AG20443 (cell line): Measurements from ENCODE around the gene PRKCE.
"Not testable (repeated sequence)": the region's sequence is repeated elsewhere in the genome, so short reads cannot be mapped to it uniquely, and the experiment has no call there.

ENCODE experiments used
- DNase-seq: peaks from one replicate; pipeline ENCODE4 v3.0.0; 2012; ENCODE audit warnings: low spot score, mixed read lengths

PRKCE gene

DNA sequence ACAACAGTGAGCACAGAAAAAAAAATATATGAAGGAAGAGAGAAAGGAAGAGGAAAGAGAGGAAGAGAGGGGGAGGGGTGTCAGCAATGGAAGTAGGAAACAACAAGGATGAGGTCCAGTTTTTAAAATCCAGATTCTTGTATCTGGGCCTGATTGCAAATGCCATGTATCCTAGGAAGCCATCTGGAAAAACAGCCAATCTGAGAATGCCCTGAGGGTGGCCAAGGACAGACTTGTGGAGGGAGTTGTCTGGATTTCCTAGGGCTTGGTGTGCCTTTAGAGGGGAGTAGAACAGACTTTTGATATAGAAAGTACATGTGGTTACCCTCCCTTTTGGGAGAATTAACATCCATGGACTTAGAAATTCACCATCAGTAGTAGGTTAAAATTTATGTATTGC lies 47.1 kb downstream of the PRKCE start:
- DNase-seq, result peak; percentile 19

DNA sequence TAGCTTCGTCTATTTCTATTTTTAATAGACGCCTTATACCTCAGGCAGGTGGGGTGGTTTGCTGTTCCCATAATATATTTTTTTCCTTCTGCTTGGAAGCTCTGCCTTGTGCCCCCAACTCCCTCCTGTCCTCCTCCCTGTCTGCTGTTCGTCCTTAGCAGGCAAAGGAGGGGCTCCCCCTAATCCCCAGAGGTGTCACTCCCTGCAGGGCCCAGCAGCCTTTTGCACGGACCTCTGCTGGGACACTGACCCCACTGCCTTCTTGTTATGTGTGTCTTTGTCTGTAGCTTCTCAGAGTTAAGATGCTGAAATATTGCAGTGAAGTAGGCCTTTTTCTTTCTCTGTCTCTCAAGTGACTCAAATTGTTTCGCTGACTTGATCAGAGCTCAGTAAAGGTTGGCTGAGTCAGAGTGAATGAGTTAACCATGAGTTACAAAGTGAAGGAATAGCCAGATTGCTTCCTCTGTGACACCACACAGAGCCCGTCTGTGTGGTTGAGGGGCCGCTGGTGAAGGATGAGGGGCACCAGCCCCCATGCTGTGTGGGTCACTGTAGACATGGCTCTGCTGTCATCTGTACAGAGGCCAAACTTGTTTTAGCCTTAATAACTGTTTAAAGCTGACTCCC lies 47.7 kb downstream of the PRKCE start:
- peak; percentile 71 for DNase-seq

DNA sequence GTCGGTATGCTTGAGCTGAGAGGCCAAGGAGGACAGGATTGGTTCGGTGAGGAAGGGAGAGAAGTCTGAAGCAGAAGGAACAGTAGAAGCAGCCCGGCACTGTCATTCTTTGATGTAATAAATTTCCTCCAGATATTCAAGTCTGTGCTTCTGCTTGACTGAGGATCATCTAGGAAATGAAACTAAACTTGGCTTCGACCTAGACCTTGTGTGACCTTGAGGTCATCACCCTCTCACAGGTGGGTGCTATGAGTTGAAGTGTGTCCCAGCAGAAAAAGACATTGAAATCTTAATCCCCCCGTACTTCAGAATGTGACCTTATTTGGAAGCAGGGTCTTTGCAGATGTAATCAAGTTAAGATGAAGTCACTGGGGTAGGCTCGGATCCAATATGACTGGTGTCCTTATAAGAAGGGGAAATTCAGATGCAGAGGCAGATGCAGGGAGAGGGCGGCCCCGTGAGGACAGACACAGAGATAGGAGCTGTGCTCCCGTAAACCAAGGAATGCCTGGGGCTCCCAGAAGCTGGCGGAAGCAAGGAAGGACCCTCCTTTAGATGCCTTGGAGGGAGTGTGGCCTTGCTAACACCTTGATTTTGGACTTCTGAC lies 49.0 kb downstream of the PRKCE start:
- no peak for DNase-seq

DNA sequence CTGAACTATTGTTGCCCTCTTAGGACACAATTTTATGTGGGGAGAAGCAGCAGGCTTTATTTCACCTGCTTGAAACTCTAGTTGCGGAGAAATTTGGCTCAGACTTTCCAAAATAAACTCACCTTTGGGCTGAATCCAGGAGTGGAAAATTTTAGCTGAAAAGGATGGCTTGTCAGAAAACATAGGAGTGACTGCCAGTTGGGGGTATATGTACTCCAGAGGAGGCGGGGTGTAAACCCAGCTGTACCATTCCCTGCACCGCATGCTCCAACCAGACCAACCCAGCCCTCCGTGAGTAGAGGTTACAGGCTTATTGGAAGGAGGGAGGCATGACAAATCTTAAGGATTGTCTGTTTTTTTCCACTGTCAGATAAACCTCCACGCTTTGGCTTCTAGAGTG lies 53.8 kb downstream of the PRKCE start:
- no peak for DNase-seq

DNA sequence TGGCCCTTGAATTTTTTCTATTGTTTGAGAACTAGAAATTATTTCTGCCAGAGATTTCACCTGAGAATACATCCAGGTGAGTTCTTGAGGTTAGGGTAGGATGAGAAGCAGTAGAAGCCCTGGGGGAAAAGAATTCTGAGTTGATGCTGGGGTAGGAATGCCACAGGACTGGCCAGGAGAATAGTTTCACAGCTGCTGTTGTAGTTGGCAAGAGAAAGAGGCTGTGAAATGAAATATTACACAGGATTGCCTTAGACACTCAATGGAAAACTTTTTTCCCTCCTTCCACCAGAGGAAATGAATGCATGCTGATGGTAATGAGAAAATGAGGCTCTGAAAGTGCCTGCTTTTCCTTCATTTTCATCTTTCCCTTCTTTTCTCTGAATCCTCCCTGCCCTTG lies 54.6 kb downstream of the PRKCE start:
- DNase-seq, result peak; percentile 72

DNA sequence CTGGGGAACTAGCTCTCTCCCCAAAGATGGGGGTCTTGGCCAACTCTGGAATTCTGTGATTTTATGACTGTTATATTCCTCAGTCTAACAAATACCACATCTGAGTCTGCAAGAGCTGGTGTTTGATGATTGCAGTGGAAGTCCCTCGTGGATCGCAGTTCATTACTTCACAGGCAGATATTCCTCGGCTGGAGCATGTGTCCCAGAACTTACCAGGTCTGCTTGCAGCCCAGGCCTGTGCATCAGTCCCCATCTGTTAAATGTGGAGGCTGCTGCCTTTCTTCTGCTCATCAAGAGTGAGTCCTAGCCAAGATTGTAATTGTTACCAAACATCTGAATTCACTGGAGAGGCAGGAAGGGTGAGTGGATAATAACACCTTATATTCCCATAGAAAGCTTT lies 55.5 kb downstream of the PRKCE start:
- DNase-seq, result peak; percentile 14

DNA sequence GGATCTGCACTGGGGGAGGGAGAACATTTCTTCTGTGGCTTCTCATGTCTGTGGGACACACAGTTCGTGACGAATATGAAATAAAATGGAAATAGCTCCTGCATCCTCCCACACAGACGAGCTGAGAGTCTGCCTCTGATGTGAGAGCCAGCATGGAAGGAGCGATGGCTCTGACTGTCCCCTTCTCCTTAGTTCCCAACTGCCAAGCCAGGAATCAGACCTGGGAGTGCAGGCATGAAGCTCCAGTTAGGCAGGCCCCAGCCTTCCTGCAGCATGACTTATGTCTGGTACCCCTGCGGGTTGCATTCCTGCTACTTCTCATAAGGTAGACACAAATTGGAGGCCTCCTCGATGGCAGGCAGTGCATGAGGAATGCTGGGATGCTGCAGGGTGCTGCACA lies 56.2 kb downstream of the PRKCE start:
- no peak for DNase-seq

DNA sequence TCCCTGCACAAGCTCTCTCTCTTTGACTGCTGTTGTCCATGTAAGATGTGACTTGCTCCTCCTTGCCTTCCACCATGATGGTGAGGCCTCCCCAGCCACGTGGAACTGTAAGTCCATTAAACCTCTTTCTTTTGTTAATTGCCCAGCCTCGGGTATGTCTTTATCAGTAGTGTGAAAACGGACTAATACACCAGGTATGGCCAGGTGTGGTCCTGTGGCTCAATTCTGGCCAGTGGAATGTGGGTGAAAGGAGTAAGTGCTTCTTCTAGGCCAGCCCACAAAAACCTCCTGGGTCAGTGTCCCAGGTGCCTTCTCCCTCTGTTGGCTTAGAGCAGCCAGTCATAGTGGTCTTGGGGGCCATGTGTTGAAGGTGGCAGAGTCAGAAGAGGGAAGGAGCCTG lies 57.0 kb downstream of the PRKCE start:
- DNase-seq, result no peak

DNA sequence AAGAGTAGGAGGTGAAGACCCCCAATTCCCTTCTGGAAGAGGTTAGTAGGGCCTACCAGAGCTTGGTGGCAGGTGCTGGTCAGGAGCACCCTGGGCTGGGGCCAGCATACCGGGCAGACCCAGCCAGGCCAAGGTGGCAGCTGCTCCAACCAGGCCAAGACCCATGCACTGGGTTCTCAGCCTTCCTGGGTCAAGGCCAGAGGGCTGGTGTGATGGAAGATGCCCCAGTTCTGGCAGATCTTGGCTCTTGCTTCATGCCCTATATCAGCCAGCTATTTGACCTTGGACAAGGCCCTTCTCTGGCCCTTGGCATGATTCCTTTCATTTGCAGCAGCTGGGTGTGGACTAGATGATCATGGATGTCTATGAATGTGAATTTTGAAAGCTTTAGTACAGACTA lies 57.7 kb downstream of the PRKCE start:
- DNase-seq, result no peak

DNA sequence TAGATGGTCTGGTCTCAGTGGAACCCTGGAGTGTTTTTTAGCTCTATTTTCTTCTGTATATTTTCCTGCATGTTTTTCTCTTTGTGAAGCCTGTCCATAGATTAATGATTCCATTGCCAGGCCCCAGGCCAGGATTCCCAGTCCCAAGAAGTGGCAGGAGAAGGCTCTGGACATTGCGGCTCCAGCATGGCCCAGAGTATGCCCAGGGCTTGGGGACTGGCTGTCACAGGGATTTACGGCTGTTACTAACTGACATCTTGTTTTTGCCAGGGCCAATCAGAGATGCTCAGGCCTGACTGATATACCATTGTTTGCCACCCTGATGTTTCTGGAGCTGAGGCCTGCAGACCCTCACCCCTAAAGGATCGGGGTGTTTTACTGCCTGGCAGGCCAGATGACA lies 59.0 kb downstream of the PRKCE start:
- DNase-seq, result no peak

DNA sequence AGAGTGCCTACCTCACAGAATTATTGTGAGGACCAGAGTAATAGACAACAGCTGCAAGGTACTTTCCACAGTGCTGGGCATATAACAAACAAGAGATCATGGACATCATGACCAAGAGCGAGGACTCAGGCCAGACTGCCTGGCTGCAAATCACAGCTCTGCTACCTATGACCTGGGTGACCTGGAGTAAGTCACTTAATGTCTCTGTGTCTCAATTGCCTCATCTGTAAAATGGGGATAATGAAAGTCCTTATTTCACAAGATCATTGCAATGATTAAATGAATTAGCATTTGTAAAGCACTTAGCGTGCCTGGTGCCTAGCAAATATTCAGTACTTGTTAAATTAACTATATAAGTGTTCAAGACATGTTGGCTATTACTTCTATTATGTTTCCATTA lies 59.7 kb downstream of the PRKCE start:
- no peak for DNase-seq

DNA sequence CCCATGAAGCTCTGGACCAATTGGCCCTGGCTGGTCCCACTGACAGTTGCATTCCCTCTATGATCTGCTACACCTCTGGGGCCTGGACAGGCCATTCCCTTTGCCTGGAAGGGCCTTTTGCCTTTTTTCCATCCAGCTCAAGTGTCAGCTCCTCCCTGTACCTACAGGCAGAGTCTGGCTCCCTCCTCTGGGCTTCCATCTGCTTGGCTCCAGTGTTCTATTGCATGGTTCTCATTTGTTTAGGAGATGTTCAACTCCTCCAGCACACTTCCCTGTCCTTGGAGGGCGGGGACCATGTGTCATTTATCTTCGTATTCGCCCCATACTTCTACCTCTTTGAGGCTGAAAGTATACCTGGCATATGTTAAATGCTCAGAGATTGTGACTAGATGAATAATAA lies 61.1 kb downstream of the PRKCE start:
- no peak for DNase-seq

DNA sequence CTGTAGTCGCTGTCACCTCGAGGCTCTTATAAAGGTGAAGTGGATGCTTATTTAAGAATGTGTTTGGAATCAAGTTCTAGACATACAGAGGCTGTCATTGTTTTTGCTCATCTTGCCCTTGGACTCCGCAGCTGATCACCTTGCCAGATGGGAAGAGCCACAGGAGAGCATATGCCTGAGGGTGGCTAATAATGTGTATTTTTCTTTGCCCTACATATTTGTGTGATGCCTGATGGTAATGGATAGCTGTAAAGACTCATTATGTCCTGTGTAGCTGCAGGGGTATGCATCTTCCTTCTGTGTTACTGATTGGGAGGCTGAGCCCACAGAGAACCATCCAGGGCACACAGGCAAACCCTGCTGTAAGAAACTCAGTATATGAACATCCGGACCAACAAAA lies 61.7 kb downstream of the PRKCE start:
- DNase-seq, result no peak

DNA sequence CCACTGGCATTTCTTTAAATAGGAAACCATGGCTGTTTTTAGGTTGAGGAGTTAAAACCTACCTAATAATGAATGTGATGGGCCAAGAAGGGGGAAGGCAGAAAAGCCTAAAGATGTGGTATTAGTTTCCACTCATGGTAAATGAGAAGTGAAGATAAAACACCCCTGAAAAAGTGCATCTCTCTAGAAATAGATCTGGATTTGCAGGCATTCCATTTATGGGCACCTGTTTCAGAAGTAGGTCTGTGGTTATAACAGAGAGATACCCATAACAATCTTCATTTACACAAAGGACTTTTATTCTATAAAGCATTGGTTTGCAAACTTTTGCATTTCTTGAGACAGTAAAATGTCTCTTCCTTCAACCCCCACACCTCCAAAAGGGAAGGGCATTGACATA lies 62.1 kb downstream of the PRKCE start:
- DNase-seq, result no peak

DNA sequence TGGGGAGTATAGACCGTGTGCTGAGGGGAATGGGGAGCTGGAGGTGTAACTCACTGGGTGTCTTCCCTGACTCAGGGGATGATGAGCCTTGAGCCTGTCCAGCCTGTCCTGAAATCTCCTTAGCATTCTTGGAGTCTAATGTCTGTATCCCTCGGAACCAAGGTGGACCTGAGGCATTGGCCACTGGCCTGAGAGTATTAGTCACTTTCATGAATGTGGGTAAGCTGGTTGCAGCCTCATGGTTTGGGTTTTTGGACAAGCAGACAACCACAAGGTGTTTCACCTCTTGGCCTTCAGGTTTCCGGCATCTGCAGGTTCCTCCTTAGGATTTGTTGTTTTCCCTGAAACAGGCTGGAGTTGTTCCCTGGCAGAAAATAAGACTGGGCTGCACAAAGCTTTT lies 63.2 kb downstream of the PRKCE start:
- DNase-seq, result no peak

DNA sequence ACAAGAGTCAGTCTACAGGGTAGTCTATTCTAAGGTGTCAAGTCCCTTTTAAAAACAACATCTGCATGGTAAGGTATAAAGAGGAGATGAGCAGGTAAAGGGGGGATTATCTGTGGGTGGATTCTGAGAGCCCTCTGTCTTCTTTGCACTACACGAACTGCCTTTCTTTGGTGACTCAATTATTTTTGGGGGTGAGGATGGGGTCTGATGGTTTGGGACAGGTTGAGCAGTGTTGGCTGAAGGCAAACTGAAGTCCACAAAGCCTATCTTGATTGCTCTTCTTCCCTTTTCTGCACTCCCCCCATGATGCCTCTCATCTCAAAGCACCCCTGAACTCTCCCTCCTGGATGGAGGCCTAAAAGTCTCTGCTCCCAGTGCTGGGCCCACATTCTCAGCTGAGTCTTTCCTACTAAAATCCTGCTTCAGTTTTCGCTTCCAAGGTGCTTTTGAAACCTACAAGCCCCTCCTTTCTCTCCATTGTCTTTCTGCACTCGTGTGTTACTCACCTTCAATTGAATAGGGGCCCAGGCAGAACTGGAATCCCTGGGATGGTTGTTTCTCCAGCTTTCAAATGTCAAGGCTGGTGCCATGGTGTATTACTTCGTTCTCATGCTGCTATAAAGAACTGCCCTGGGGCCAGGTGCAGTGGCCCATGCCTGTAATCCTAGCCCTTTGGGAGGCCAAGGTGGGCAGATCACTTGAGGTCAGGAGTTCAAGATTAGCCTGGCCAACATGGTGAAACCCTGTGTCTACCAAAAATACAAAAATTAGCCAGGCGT lies 64.3 kb downstream of the PRKCE start:
- DNase-seq, result no peak

DNA sequence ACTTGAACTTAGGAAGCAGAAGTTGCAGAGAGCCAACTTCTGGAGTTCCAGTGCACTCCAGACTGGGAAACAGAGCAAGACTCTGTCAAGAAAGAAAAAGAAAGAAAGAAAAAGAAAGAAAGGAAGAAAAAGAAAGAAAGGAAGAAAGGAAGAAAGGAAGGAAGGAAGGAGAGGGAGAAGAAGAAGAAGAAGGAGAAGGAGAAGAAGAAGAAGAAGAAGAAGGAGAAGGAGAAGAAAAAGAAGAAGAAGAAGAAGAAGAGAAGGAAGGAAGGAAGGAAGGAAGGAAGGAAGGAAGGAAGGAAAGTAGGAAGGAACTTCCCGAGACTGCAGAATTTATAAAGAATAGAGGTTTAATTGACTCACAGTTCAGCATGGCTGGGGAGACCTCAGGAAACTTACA lies 65.0 kb downstream of the PRKCE start:
- DNase-seq, result not testable (repeated sequence)

DNA sequence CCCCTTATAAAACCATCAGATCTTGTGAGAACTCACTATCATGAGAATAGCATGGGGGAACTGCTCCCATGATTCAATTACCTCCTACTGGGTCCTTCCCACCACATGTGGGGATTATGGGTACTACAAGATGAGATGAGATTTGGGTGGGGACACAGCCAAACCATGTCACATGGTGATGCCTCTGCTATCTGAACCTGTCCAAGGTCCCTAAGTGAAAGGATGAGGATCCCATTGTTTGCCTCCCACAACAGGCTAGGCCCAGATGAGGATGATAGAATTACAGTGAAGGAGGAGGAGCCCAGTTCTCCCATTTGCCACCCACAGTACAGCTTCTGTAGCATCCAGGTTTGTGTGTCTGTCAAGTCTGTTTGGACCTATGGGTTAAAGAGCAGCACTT lies 65.4 kb downstream of the PRKCE start:
- DNase-seq, result no peak

DNA sequence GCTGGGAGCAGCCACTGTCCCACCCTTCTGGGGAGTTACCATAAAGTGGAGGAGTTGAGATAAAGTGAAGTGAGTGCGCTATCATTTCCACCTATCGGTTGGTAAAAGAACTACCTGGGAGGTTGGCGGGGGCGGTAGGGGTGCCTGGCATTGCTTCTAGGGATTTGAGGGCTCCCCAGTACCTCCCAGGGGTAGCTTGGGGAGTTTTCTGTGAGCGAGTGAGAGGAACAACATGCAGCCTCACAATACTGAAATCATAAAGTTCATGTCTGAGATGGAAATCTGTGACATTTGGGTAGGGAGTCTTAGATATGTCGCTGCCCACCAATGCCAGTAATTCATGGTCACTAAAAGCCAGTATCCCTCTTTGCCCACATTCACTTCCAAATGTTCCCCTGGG lies 68.7 kb downstream of the PRKCE start:
- DNase-seq, result no peak

DNA sequence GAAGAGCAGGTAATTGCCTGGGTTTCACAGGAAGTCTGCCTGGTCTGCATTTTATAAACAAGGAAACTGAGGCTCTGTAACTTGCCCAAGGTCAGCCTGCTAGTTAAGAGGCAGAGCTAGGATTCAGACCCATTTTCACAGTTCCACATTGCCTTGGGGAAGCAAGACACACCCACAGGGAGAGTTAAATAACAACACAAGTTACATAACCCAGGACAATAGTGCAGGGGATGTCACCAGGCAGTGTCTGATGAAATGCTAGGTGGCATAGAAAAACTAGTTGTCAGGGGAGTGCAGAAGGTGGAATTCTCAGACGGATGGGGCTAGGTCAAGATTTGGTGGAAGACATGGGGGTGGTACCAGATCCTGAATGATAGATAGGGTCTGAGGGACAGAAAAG lies 69.7 kb downstream of the PRKCE start:
- DNase-seq, result no peak

DNA sequence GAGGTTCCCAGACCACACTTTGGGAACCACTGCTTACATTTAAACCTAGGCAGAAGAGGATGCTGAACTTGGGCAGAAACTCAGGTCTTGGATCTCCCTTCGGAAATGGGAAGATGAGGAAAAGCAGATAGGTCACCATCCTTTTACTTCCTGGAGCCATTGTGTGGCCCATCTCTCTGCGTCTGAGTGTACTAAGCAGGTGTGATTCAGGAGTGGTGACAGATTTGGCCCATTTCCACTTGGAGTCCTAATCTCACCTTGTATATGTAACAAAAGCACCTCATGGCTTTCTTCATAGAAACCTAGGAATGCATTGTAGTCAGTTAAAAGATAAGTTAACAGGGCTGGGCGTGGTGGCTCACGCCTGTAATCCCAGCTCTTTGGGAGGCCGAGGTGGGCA lies 71.0 kb downstream of the PRKCE start:
- DNase-seq, result no peak

DNA sequence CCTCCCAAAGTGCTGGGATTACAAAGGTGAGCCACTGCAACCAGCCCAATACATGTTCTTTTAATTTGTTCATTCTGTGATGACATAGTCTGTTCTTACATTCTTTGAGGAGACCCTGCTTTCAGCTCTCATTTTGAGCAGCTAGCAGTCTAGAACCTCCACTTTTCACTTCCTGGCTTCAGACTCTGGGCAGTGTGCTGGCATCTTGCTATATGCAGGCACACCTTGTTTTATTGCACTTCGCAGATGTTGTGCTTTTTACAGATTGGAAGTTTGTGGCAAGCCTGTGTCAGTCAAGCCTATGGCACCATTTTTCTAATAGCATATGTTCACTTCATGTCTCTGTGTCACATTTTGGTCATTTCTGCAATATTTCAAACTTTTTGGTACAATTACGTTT lies 72.4 kb downstream of the PRKCE start:
- DNase-seq, result no peak

DNA sequence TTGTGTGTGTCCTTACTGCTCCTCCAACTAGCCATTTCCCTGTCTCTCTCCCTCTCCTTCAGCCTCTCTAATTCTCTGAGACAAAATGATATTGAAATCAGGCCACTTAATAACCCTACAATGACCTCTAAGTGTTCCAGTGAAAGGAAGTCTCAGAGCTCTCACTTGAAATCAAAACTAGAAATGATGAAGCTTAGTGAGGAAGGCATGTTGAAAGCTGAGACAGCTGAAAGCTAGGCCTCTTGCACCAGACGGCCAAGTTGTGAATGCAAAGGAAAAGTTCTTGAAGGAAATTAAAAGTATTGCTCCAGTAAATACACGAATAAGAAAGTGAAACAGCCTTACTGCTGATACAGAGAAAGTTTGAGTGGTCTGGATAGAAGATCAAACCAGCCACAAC lies 72.9 kb downstream of the PRKCE start:
- no peak for DNase-seq

DNA sequence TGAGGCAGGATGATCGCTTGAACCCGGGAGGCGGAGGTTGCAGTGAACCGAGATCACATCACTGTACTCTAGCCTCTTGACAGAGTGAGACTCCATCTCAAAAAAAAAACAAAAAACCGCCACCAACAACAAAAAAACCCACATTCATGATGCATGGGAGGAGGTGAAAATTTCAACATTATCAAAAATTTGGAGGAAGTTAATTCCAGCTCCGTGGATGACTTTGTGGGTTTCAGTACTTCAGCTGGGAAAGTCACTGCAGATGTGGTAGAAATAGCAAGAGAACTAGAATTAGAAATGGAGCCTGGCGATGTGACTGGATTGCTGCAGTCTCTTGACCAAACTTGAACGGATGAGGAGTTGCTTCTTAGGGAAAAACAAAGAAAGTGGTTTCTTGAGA lies 74.3 kb downstream of the PRKCE start:
- DNase-seq, result no peak
